Pancreas (tissue), 10 donors: Measurements from ENCODE around the gene RASSF8. TPM values are rescaled to one million over a fixed set of nuclear protein-coding genes. Genes with fewer than 3 reads are reported as not detected.

Source experiments
- ATAC-seq, 4 donors: fragments of 200-7000 bp; cut with Tn5 transposase; one replicate each; pipeline versions ENCODE4 v1.8.0 to v1.9.1; 2020; ENCODE audit warnings: mild to moderate bottlenecking in 4 of 4, moderate library complexity in 4 of 4
- DNase-seq, 6 donors: peaks; one replicate each; pipeline ENCODE4 v3.0.0-alpha.2; 2020
- FAIRE-seq: peaks from 2 replicates; lab custom pipeline; 2012; peaks lifted over from hg19 to GRCh38; lab: Jason Lieb, UNC
- H3K27ac ChIP-seq, 4 donors: fragments of 200-600 bp; sonication (generic); 1 replicate in 3 of 4; 2 replicates in 1 of 4; pipeline versions ENCODE4 v1.5.0 to v1.8.0; 2020
- H3K27me3 ChIP-seq, 4 donors: fragments of 200-600 bp; one replicate each; pipeline ENCODE4 v1.8.0; 2021
- H3K36me3 ChIP-seq, 3 donors: fragments of 200-600 bp; sonication (generic) in 1 of 3; one replicate each; pipeline versions ENCODE4 v1.5.0 to v1.8.0; 2020 to 2021
- H3K4me1 ChIP-seq, 3 donors: fragments of 200-600 bp; one replicate each; pipeline ENCODE4 v1.8.0; 2021
- H3K4me3 ChIP-seq, 4 donors: fragments of 200-600 bp; sonication (generic) in 2 of 4; one replicate each; pipeline versions ENCODE4 v1.5.0 to v1.8.0; 2020 to 2021
- H3K9me3 ChIP-seq, 4 donors: fragments of 200-600 bp; one replicate each; pipeline ENCODE4 v1.8.0; 2021
- CTCF ChIP-seq, 4 donors: fragments of 200-600 bp; sonication (generic) in 3 of 4; IDR thresholded peaks; one replicate each; pipeline versions ENCODE4 v1.5.0 to v1.8.0; 2021; ENCODE audit warnings: antibody characterized with exemption in 4 of 4
- WGBS, 2 donors: extraction: QIAGEN DNeasy Blood & Tissue Kit; methylation state at CpG; one replicate each; pipeline ENCODE4 v1.1.7; 2013; 5-methylcytosine and 5-hydroxymethylcytosine counted together
- intact Hi-C, 3 donors: fragments of 100-400 bp; cut with DNase I; formaldehyde crosslinking; loops; one replicate each; pipeline versions ENCODE4 v1.11.1 to v1.14.2; 2022
- polyA plus RNA-seq, 2 donors: library from polyadenylated mRNA; stranded (reverse); fragments of 200-250 nt; gene quantifications; one replicate each; pipeline ENCODE4 v1.2.3, GENCODE V29; 2013
- total RNA-seq, 6 donors: library from RNA; stranded (reverse); fragmentation: NEBNext Ultra II Directional in 4 of 6; extraction: Animal tissue kit (Norgen Biotek cat#: 25700) in 4 of 6; gene quantifications; one replicate each; pipeline versions ENCODE4 v1.2.1 to v1.2.4, GENCODE V29; 2021 to 2023
- donor health status: healthy with polysubstance abuse.
- donor health status: DM: no; HTN: no; CAD: no; lungs with moderate emphysema.
- donor health status: DM: no; HTN: no; CAD: no.
- donor health status: control.
- donor health status: control.
- donor health status: Bipolar disorder and iron deficiency.
- donor health status: DM: yes; HTN: yes; CAD: no.
- donor health status: DM: no; HTN: no; CAD: no.
- donor health status: DM: no; HTN: no; CAD: no.
- donor health status: DM: yes; HTN: yes; CAD: no.

RASSF8 gene
- total and polyA plus RNA-seq, 8 donors = 4.3 to 25.0 (median 7.4) TPM

GRCh38 chr12:26029736-26030022 is 71.2 kb downstream of the RASSF8 start:
- Histone ChIP-seq H3K36me3 (no peaks in the 10 kb centered on the region), H3K4me1 (peaks cover 0 to 25% (median 19%) of the 10 kb centered on the region in 3 donors), H3K27me3 (no peaks in the 10 kb centered on the region), H3K4me3 (no peak overlapping the region), H3K9me3 (no peaks in the 10 kb centered on the region), H3K27ac (peak overlapping the region in 1 of 4 donors; percentile 40)
- no peak for TF ChIP-seq CTCF (IDR thresholded peaks at IDR 0.05)
- FAIRE-seq = no peak
- no peak for DNase-seq
- ATAC-seq = peak; percentile 23 to 43 (median 28)
- intact Hi-C loops = loop anchor here in 2 of 3 donors (10.0 kb wide), 2 partner anchors 585 to 595 kb away; no protein-coding TSS in a partner anchor
- 6 to 8% methylated on average over 3 of the region's 3 CpGs for WGBS, 2 donors

DNA sequence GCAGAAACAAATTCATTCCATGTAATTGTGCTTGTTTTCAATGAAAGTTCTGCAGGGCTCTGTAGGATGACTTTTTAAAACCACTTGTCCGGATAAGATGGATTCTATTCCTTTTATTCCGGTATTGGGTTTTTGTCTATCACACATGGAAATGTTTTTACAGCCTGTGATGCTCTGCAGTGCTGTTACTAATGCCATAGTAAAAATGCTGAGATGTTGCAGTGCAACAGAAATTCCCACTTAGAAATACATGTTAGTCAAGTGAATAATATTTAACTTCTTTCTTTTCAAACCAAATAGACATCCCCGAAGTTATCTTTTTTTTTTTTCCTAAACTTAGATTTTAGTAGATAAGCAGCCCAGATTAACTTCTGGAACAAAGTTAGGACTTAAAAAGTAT is 71.9 kb downstream of the RASSF8 start:
- intact Hi-C loops = no loop called here

DNA sequence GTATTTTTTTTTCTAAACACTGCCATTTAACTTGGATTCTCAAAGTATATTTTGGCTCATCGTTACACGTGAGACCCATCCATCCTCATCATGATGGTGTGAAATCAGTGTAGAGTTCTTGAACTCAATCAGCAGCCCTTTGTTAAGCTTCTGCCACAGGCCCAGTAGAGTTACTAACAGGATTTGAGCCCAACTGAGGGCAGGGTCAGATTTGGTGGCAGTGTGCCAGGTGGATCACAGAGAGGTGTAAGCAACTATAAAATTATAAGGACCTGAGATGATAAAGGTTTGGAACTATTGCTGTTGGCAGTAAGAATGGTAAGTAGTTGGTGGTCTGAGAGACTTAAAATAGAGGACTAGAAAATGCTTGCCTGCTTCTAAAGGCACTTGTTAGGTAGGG is 72.8 kb downstream of the RASSF8 start:
- ATAC-seq (no peak), DNase-seq (no peak), FAIRE-seq (no peak)
- no peak for TF ChIP-seq CTCF (IDR thresholded peaks at IDR 0.05)
- Histone ChIP-seq H3K27me3 (no peaks in the 10 kb centered on the region), H3K4me3 (no peak overlapping the region), H3K9me3 (no peaks in the 10 kb centered on the region), H3K4me1 (peaks cover 0 to 25% (median 19%) of the 10 kb centered on the region in 3 donors), H3K36me3 (no peaks in the 10 kb centered on the region), H3K27ac (no peak overlapping the region)
- intact Hi-C loops = no loop called here
- 84 to 91% methylated on average over 2 of the region's 2 CpGs for WGBS, 2 donors

More for the DNA sequence above, 71.9 kb downstream of the RASSF8 start:
- Histone ChIP-seq H3K27ac (peak overlapping the region in 1 of 4 donors; percentile 40), H3K27me3 (no peaks in the 10 kb centered on the region), H3K9me3 (no peaks in the 10 kb centered on the region), H3K4me1 (peaks cover 0 to 25% (median 19%) of the 10 kb centered on the region in 3 donors), H3K36me3 (no peaks in the 10 kb centered on the region), H3K4me3 (no peak overlapping the region)
- ATAC-seq (no peak), FAIRE-seq (no peak), DNase-seq (no peak)
- TF ChIP-seq CTCF (IDR thresholded peaks at IDR 0.05) = no peak
- 45% methylated on average over 3 of the region's 3 CpGs for WGBS, 2 donors

- ATAC-seq = no peak
- DNase-seq = no peak
- no peaks in the 10 kb centered on the region for H3K9me3 ChIP-seq
- no peak overlapping the region for H3K4me3 ChIP-seq
- peaks cover 0 to 25% (median 18%) of the 10 kb centered on the region in 3 donors for H3K4me1 ChIP-seq
- H3K27me3 ChIP-seq = no peaks in the 10 kb centered on the region
- no peak overlapping the region for H3K27ac ChIP-seq
- TF ChIP-seq CTCF (IDR thresholded peaks at IDR 0.05) = no peak
- FAIRE-seq = no peak
- H3K36me3 ChIP-seq = no peaks in the 10 kb centered on the region
- intact Hi-C loops = no loop called here
These were observed 73.3 kb downstream of the RASSF8 start for GRCh38 chr12:26031827-26032226.

DNA sequence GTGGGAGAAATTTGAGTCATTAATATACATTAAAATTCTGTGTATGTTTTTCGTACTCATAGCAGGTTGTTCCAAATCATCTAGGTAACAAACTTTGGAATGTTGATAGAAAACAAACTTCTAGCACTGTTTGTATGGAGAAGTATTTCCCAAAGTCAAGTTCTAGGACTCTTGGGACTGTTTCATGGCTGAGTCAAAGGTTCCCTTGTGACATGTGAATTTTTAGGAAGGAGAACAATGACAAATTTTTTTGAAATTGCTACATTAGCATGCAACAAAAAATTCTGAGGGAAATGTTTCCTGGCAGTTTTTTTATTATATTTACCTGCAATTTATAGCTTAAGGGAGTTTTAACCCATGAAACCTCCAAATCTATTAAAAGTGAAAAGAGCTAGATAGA is 73.8 kb downstream of the RASSF8 start:
- Histone ChIP-seq H3K4me3 (no peak overlapping the region), H3K27ac (no peak overlapping the region), H3K36me3 (no peaks in the 10 kb centered on the region), H3K4me1 (peaks cover 0 to 25% (median 15%) of the 10 kb centered on the region in 3 donors), H3K27me3 (no peaks in the 10 kb centered on the region), H3K9me3 (no peaks in the 10 kb centered on the region)
- WGBS, 2 donors = 85 to 86% methylated on average over 1 of the region's 1 CpG
- no peak for FAIRE-seq
- intact Hi-C loops = no loop called here
- no peak for DNase-seq
- ATAC-seq = no peak
- no peak for TF ChIP-seq CTCF (IDR thresholded peaks at IDR 0.05)
